ENCODE measurements around the gene FBXO44.

The FBXO44 gene

GRCh38 chr1:11706292-11706691 lies 51.6 kb downstream of the FBXO44 start:
- DNase-seq (ENCODE audit: low read depth in 1 of 2, low spot score in 1 of 2) = no peak

DNA sequence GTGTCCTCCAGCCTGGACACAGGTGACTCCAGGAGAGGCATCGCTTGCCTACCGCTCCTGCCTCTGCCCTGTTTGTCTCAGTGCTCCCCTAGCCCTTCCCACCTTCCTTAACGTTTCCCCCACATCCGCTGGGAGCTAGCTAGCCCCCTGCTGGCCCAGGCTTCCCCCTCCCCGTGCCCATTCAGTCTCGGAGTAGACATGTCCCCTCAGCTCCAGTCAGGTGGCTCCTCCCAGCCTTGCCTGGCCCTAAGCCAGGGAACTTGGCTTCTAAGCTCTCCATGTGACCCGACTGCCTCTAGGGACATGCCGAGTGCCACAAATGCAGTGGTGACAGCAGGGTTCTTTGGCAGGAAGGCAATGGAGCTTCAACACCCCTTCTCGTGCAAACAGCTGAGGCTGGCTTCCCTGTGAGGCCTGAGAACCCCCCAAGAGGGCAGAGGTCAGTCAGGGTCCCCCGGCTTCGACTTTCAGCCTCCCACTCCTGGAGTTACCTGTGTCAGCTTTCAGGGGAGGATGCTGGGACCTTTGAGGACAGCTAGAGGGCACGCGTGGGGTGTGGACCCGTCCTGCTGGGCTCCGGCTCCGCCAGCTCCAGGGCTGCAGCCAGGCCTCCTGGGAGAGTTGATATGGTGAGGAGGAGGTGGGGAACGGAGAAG lies 53.1 kb downstream of the FBXO44 start:
- DNase-seq (ENCODE audit: low read depth in 1 of 2, low spot score in 1 of 2) = no peak

DNA sequence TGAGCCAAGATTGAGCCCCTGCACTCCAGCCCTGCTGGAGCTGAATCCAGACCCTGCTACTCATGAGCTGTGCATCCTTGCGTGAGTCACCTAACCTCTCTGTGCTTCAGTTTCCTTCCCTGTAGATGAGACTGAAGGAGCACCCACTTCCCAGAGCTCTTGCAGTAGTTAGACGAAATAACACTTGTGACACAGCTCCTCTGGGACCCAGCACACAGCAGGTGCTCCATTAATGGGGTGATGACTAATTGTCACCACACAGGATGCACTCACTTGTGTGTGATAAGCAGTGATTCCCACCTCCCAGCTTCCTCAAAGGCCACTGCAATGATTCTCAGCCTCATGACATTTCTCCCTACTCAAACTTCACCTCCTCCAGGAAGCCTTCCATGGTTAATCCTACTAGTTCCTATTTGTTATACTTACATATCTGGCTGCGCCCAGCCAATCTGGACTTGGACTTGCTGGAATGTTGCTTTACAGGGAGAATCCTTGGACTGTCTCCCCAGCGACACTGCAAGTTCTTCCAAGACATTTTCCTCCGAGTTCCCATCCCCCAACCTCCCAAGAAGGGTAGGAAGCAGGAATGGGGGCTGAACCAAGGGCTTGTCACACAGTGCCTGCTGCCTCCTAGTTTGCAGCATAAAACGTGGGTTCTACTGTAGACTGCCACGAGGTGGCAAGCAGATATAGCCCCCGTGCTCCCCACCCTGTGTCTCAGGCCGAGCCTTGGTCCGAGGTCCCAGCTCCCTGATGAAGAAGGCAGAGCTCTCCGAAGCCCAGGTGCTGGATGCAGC lies 54.1 kb downstream of the FBXO44 start:
- DNase-seq (ENCODE audit: low read depth in 1 of 2, low spot score in 1 of 2) = no peak

DNA sequence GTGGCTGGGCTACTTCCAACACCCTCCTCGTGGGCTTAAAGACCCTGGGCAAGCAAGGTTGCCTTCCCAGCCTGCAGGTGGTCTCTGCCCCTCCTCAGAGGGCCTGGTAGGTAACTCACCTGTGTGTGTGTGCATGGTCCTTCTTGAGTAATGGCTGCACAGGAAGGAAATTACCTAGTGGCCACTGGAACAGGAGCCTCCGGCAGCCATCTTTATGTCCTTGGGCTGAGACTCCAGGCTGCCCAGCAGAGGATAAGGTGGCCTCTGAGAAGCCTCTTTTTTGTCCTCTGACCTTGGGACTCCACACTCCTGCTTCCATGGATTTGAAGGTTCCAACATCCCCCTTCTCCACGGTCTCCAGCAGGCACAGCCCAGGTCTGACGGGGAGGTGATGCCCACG lies 56.8 kb downstream of the FBXO44 start:
- no peak for DNase-seq (ENCODE audit: low read depth in 1 of 2, low spot score in 1 of 2)

GRCh38 chr1:11712285-11712684 lies 57.6 kb downstream of the FBXO44 start:
- DNase-seq (ENCODE audit: low read depth in 1 of 2, low spot score in 1 of 2) = no peak
